ENCODE measurements around the gene MACROD2. TPM values are rescaled to one million over a fixed set of nuclear protein-coding genes. Genes with fewer than 3 reads are reported as not detected.

MACROD2 gene
- polyA plus RNA-seq, 1 donor (not counting 4 experiments of a cell fraction or from before 2014, with no cell fraction given), result 0.71 TPM

- no peak for TF ChIP-seq EZH2 (IDR thresholded peaks at IDR 0.05; ENCODE audit: low read length)
- TF ChIP-seq, protein P1, sequence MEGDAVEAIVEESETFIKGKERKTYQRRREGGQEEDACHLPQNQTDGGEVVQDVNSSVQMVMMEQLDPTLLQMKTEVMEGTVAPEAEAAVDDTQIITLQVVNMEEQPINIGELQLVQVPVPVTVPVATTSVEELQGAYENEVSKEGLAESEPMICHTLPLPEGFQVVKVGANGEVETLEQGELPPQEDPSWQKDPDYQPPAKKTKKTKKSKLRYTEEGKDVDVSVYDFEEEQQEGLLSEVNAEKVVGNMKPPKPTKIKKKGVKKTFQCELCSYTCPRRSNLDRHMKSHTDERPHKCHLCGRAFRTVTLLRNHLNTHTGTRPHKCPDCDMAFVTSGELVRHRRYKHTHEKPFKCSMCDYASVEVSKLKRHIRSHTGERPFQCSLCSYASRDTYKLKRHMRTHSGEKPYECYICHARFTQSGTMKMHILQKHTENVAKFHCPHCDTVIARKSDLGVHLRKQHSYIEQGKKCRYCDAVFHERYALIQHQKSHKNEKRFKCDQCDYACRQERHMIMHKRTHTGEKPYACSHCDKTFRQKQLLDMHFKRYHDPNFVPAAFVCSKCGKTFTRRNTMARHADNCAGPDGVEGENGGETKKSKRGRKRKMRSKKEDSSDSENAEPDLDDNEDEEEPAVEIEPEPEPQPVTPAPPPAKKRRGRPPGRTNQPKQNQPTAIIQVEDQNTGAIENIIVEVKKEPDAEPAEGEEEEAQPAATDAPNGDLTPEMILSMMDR (optimal IDR thresholded peaks at IDR 0.05 in 1 of 3, IDR thresholded peaks at IDR 0.05 in 1 of 3, conservative IDR thresholded peaks at IDR 0.05 in 1 of 3; ENCODE audit: extremely low read depth in 1 of 3, insufficient read depth in 2 of 3, low read length in 3 of 3), result no peak
- H3K9me3 ChIP-seq (ENCODE audit: control insufficient read depth, low read depth, low read length), result no peaks in the 10 kb centered on the region
- H3K79me2 ChIP-seq (ENCODE audit: control insufficient read depth, insufficient read depth, low read length), result no peaks in the 10 kb centered on the region
- no peaks in the 10 kb centered on the region for H3K36me3 ChIP-seq (ENCODE audit: control insufficient read depth in 2 of 2, extremely low read depth in 1 of 2, insufficient read depth in 2 of 2, low read length in 2 of 2)
- H3K9me1 ChIP-seq (ENCODE audit: control insufficient read depth, extremely low read depth, insufficient read depth, low read length), result no peaks in the 10 kb centered on the region
- no peak overlapping the region for H3K4me3 ChIP-seq (ENCODE audit: control insufficient read depth in 2 of 3, extremely low read depth in 1 of 3, insufficient read depth in 2 of 3, low read depth in 1 of 3, low read length in 3 of 3)
- H4K20me1 ChIP-seq (ENCODE audit: control insufficient read depth, extremely low read depth, insufficient read depth, low read length), result no peaks in the 10 kb centered on the region
- dilution Hi-C loops (cut with MboI; ENCODE audit: extremely low pct_ligation_motif_present, low sequenced_read_pairs), result no loop called here
- no peak overlapping the region for H3K4me2 ChIP-seq (ENCODE audit: control insufficient read depth, extremely low read depth, insufficient read depth, low read depth, low read length)
- H3K9ac ChIP-seq (ENCODE audit: control insufficient read depth, extremely low read depth, insufficient read depth, low read length), result no peak overlapping the region
- no peak overlapping the region for H2AFZ ChIP-seq (ENCODE audit: control insufficient read depth, low read length)
- FAIRE-seq, result no peak
- no peaks in the 10 kb centered on the region for H3K27me3 ChIP-seq (ENCODE audit: control insufficient read depth, extremely low read depth, insufficient read depth, low read length)
- DNase-seq (ENCODE audit: low read depth, low spot score), result no peak
- H3K27ac ChIP-seq (ENCODE audit: control insufficient read depth, insufficient read depth, low read length), result no peak overlapping the region
- peaks cover 17% of the 10 kb centered on the region for H3K4me1 ChIP-seq (ENCODE audit: control insufficient read depth, extremely low read depth, insufficient read depth, low read length)
Observed at GRCh38 chr20:14778875-14779274, 783.6 kb downstream of the MACROD2 start.

GRCh38 chr20:14780508-14780907, 785.2 kb downstream of the MACROD2 start:
- H4K20me1 ChIP-seq (ENCODE audit: control insufficient read depth, extremely low read depth, insufficient read depth, low read length), result no peaks in the 10 kb centered on the region
- no peak overlapping the region for H3K9ac ChIP-seq (ENCODE audit: control insufficient read depth, extremely low read depth, insufficient read depth, low read length)
- peaks cover 15% of the 10 kb centered on the region for H3K4me1 ChIP-seq (ENCODE audit: control insufficient read depth, extremely low read depth, insufficient read depth, low read length)
- H3K27me3 ChIP-seq (ENCODE audit: control insufficient read depth, extremely low read depth, insufficient read depth, low read length), result no peaks in the 10 kb centered on the region
- no peak for TF ChIP-seq EZH2 (IDR thresholded peaks at IDR 0.05; ENCODE audit: low read length)
- TF ChIP-seq, protein P1 (optimal IDR thresholded peaks at IDR 0.05 in 1 of 3, IDR thresholded peaks at IDR 0.05 in 1 of 3, conservative IDR thresholded peaks at IDR 0.05 in 1 of 3; ENCODE audit: extremely low read depth in 1 of 3, insufficient read depth in 2 of 3, low read length in 3 of 3), result no peak
- dilution Hi-C loops (cut with MboI; ENCODE audit: extremely low pct_ligation_motif_present, low sequenced_read_pairs), result no loop called here
- H3K9me3 ChIP-seq (ENCODE audit: control insufficient read depth, low read depth, low read length), result no peaks in the 10 kb centered on the region
- no peak overlapping the region for H3K4me2 ChIP-seq (ENCODE audit: control insufficient read depth, extremely low read depth, insufficient read depth, low read depth, low read length)
- H3K27ac ChIP-seq (ENCODE audit: control insufficient read depth, insufficient read depth, low read length), result no peak overlapping the region
- H3K9me1 ChIP-seq (ENCODE audit: control insufficient read depth, extremely low read depth, insufficient read depth, low read length), result no peaks in the 10 kb centered on the region
- H3K79me2 ChIP-seq (ENCODE audit: control insufficient read depth, insufficient read depth, low read length), result no peaks in the 10 kb centered on the region
- FAIRE-seq, result no peak
- DNase-seq (ENCODE audit: low read depth, low spot score), result no peak
- no peaks in the 10 kb centered on the region for H3K36me3 ChIP-seq (ENCODE audit: control insufficient read depth in 2 of 2, extremely low read depth in 1 of 2, insufficient read depth in 2 of 2, low read length in 2 of 2)
- H2AFZ ChIP-seq (ENCODE audit: control insufficient read depth, low read length), result no peak overlapping the region
- no peak overlapping the region for H3K4me3 ChIP-seq (ENCODE audit: control insufficient read depth in 2 of 3, extremely low read depth in 1 of 3, insufficient read depth in 2 of 3, low read depth in 1 of 3, low read length in 3 of 3)
